Panc1 (cell line): Measurements from ENCODE around the gene KBTBD4. TPM values are rescaled to one million over a fixed set of nuclear protein-coding genes. Genes with fewer than 3 reads are reported as not detected.

ENCODE experiments used
- ATAC-seq: fragments of 200-7000 bp; cut with Tn5 transposase; 2 replicates; pipeline ENCODE4 v1.9.1; 2020; ENCODE audit warnings: mild to moderate bottlenecking, moderate library complexity
- BruUV-seq: library from RNA; stranded (reverse); fragments of 400-500 nt; replicated peaks from 2 replicates; lab custom pipeline; 2021; lab: Mats Ljungman, UMichigan
- CTCF ChIA-PET: fragments of 300-600 bp; sonication (Branson Sonifier 250); formaldehyde crosslinking; loops from one replicate; lab custom pipeline; 2022; ENCODE audit warnings: antibody characterized with exemption; lab: Charles Lee
- POLR2A ChIA-PET: fragments of 300-600 bp; sonication (Branson Sonifier 250); formaldehyde crosslinking; loops from one replicate; lab custom pipeline; 2022; ENCODE audit warnings: antibody characterized with exemption; lab: Charles Lee
- DNase-seq: peaks from one replicate; pipeline ENCODE4 v3.0.0-alpha.2; 2010; ENCODE audit warnings: low read depth, low spot score
- H3K27ac ChIP-seq: 2 replicates; pipeline ENCODE4 v1.5.1; 2011; ENCODE audit warnings: mild to moderate bottlenecking, low read length, inconsistent platforms
- H3K27me3 ChIP-seq: fragments of 200-500 bp; sonication (Bioruptor generic); 2 replicates; pipeline ENCODE4 v1.6.0; 2014; ENCODE audit warnings: low read length, inconsistent platforms; ENCODE audit not compliant: control insufficient read depth, insufficient read depth
- H3K36me3 ChIP-seq: fragments of 200-500 bp; sonication (Bioruptor generic); 2 replicates; pipeline ENCODE4 v1.5.1; 2014; ENCODE audit warnings: inconsistent platforms, mild to moderate bottlenecking, low read length, moderate library complexity; ENCODE audit not compliant: control insufficient read depth, insufficient read depth
- H3K4me1 ChIP-seq: 2 replicates; pipeline ENCODE4 v1.5.1; 2011; ENCODE audit warnings: inconsistent platforms, mild to moderate bottlenecking, low read length, moderate library complexity; ENCODE audit not compliant: control insufficient read depth, insufficient read depth
- H3K4me3 ChIP-seq, 2 experiments: 2 replicates each; pipeline ENCODE4 v1.5.1; 2011 to 2012; ENCODE audit warnings: low read depth in 2 of 2, low read length in 2 of 2, mild to moderate bottlenecking in 2 of 2, inconsistent platforms in 1 of 2, moderate library complexity in 1 of 2
- H3K9me3 ChIP-seq: fragments of 200-500 bp; sonication (Bioruptor generic); 2 replicates; pipeline ENCODE4 v1.5.1; 2014; ENCODE audit warnings: low read depth, mild to moderate bottlenecking, inconsistent platforms, low read length, moderate library complexity; ENCODE audit not compliant: control insufficient read depth, insufficient read depth
- POLR2AphosphoS5 ChIP-seq: IDR thresholded peaks from 2 replicates; pipeline ENCODE4 v1.6.1; 2012; ENCODE audit warnings: mild to moderate bottlenecking, low read depth, low read length, moderate library complexity
- REST ChIP-seq, 2 experiments: IDR thresholded peaks; 2 replicates each; pipeline ENCODE4 v1.6.1; 2011 to 2012; ENCODE audit warnings: low read depth in 2 of 2, control low read depth in 1 of 2, low read length in 1 of 2, mild to moderate bottlenecking in 1 of 2, moderate library complexity in 1 of 2; ENCODE audit not compliant: insufficient read depth in 1 of 2
- SIN3A ChIP-seq: IDR thresholded peaks from 2 replicates; pipeline ENCODE4 v1.6.1; 2012; ENCODE audit warnings: low read depth, mild to moderate bottlenecking, low read length, moderate library complexity, borderline replicate concordance; ENCODE audit not compliant: insufficient read depth
- TCF7L2 ChIP-seq: IDR thresholded peaks from 2 replicates; pipeline ENCODE4 v1.6.1; 2011; ENCODE audit warnings: mild to moderate bottlenecking, low read depth, low read length, inconsistent platforms
- in situ Hi-C: cut with HindIII; loops from 2 replicates; pipeline ENCODE4 v1.10.0; 2016; ENCODE audit warnings: low sequenced_read_pairs, low pct_unique_long_range_greater_than_20kb
- intact Hi-C: fragments of 100-400 bp; cut with micrococcal nuclease; formaldehyde crosslinking; loops from one replicate; pipeline ENCODE4 v1.10.0; 2022; ENCODE audit not compliant: unreplicated experiment
- total RNA-seq: library from RNA; stranded (reverse); gene quantifications from one replicate; pipeline ENCODE4 v1.2.1, GENCODE V29; 2021; ENCODE audit not compliant: unreplicated experiment
- TF ChIP-seq, protein P1 (sequence below): fragments of 450-650 bp; IDR thresholded peaks from 2 replicates; pipeline ENCODE4 v1.5.1; 2017; ENCODE audit warnings: mild to moderate bottlenecking

The KBTBD4 gene
- total RNA-seq, 1 experiment from 2014 or later = 23.2 TPM

GRCh38 chr11:47626234-47626633, 47.5 kb upstream of the KBTBD4 start:
- intact Hi-C loops (no loop called here), in situ Hi-C loops (no loop called here)
- H3K4me1 ChIP-seq = no peaks in the 10 kb centered on the region
- H3K36me3 ChIP-seq = peaks cover 28% of the 10 kb centered on the region
- DNase-seq (no peak), ATAC-seq (no peak)
- no peaks in the 10 kb centered on the region for H3K9me3 ChIP-seq
- TF ChIP-seq, protein P1, sequence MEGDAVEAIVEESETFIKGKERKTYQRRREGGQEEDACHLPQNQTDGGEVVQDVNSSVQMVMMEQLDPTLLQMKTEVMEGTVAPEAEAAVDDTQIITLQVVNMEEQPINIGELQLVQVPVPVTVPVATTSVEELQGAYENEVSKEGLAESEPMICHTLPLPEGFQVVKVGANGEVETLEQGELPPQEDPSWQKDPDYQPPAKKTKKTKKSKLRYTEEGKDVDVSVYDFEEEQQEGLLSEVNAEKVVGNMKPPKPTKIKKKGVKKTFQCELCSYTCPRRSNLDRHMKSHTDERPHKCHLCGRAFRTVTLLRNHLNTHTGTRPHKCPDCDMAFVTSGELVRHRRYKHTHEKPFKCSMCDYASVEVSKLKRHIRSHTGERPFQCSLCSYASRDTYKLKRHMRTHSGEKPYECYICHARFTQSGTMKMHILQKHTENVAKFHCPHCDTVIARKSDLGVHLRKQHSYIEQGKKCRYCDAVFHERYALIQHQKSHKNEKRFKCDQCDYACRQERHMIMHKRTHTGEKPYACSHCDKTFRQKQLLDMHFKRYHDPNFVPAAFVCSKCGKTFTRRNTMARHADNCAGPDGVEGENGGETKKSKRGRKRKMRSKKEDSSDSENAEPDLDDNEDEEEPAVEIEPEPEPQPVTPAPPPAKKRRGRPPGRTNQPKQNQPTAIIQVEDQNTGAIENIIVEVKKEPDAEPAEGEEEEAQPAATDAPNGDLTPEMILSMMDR = no peak
- no peak for TF ChIP-seq POLR2AphosphoS5
- no peak for TF ChIP-seq REST (IDR thresholded peaks at IDR 0.05; ENCODE audit: insufficient read depth in 1 of 2, low read depth in 2 of 2, low read length in 1 of 2)
- TF ChIP-seq TCF7L2 = no peak
- TF ChIP-seq SIN3A = no peak
- H3K27ac ChIP-seq = no peak overlapping the region
- no peak overlapping the region for H3K4me3 ChIP-seq
- H3K27me3 ChIP-seq = no peaks in the 10 kb centered on the region
- no TSS peak for BruUV-seq
- POLR2A ChIA-PET = interaction anchor here (0.5 to 0.6 kb wide), 4 partner anchors 47 to 428 kb away, joined by 3 to 13 read pairs (median 4); no protein-coding TSS in a partner anchor
- CTCF ChIA-PET = interaction anchor here (0.7 kb wide), 1 partner anchor 59 kb away, joined by 5 read pairs; no protein-coding TSS in a partner anchor

DNA sequence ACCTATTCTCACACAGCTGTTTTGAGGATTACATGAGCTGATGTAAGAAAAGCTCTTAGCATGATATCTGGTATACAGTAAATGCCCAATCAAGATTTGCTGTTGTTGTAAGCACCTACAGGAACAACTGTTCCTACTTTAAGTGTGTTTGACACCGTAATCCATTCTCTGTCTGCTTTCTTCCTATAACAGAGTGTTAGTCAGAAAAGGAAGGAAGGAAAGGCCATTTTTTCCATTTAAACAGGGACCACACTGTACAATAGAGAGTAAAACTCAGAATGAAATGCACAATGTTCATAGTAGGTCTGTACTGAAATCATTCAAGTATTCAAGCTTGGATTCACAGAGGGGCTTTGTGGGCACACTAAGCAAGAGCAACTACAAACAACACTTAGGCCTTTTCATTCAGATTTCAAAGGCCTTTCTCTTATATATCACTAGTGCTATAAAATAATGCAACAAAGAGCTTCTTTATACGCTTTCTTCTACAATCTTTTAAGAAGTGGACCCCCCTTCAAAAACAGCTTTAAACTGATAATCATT, 42.1 kb upstream of the KBTBD4 start:
- TF ChIP-seq REST (IDR thresholded peaks at IDR 0.05; ENCODE audit: insufficient read depth in 1 of 2, low read depth in 2 of 2, low read length in 1 of 2) (no peak), SIN3A (no peak), TCF7L2 (no peak), POLR2AphosphoS5 (no peak)
- TF ChIP-seq, protein P1 = no peak
- Histone ChIP-seq H3K4me1 (no peaks in the 10 kb centered on the region), H3K9me3 (no peaks in the 10 kb centered on the region), H3K27me3 (no peaks in the 10 kb centered on the region), H3K27ac (no peak overlapping the region), H3K36me3 (peaks cover 33% of the 10 kb centered on the region), H3K4me3 (no peak overlapping the region)
- in situ Hi-C loops (no loop called here), intact Hi-C loops (no loop called here)
- no peak for ATAC-seq
- ChIA-PET POLR2A (interaction anchor here (0.5 kb wide), 1 partner anchor 88 kb away, joined by 4 read pairs; no protein-coding TSS in a partner anchor), CTCF (no interaction called here)
- BruUV-seq = TSS peak; percentile 36
- DNase-seq = no peak
